B cell (primary cell): ENCODE measurements around the gene CCDC137. TPM values are rescaled to one million over a fixed set of nuclear protein-coding genes. Genes with fewer than 3 reads are reported as not detected.

Source experiments
- ATAC-seq: fragments of 200-7000 bp; cut with Tn5 transposase; one replicate; pipeline ENCODE4 v1.10.0; 2021; ENCODE audit warnings: low read depth, mild to moderate bottlenecking, moderate number of reproducible peaks, moderate library complexity
- CTCF ChIA-PET: fragments of 350-600 bp; sonication (Branson Sonifier 250); formaldehyde crosslinking; loops from one replicate; lab custom pipeline; 2021; ENCODE audit warnings: antibody characterized with exemption, inconsistent platforms; lab: Charles Lee
- POLR2A ChIA-PET: fragments of 350-600 bp; sonication (Branson Sonifier 250); formaldehyde crosslinking; loops from one replicate; lab custom pipeline; 2021; ENCODE audit warnings: antibody characterized with exemption; lab: Charles Lee
- DNase-seq: peaks from one replicate; pipeline ENCODE4 v3.0.0; 2013
- H2AFZ ChIP-seq: 2 replicates; pipeline ENCODE4 v1.6.1; 2012; ENCODE audit warnings: mild to moderate bottlenecking, low read depth, low read length; ENCODE audit not compliant: insufficient read depth, poor library complexity, severe bottlenecking
- H3K27ac ChIP-seq, 2 donors: 1 replicate in 1 of 2; 2 replicates in 1 of 2; pipeline ENCODE4 v1.5.1; 2012 to 2013; ENCODE audit warnings: low read length in 2 of 2, mild to moderate bottlenecking in 2 of 2, moderate library complexity in 1 of 2
- H3K27me3 ChIP-seq, 4 experiments: fragments of 200-600 bp in 1 of 4; sonication (generic) in 1 of 4; replicated peaks in 1 of 4; 1 replicate in 2 of 4; 2 replicates in 2 of 4; pipeline versions ENCODE4 v1.6.1 to v1.7.0; 2013 to 2016; ENCODE audit warnings: low read length in 3 of 4, mild to moderate bottlenecking in 2 of 4, mixed read lengths in 1 of 4, moderate library complexity in 1 of 4; ENCODE audit not compliant: insufficient read depth in 4 of 4, control insufficient read depth in 3 of 4; ENCODE audit errors: control extremely low read depth in 1 of 4
- H3K36me3 ChIP-seq, 2 experiments: replicated peaks in 1 of 2; 1 replicate in 1 of 2; 2 replicates in 1 of 2; pipeline versions ENCODE4 v1.6.1 to v1.7.1; 2013; ENCODE audit warnings: low read length in 1 of 2; ENCODE audit not compliant: insufficient read depth in 2 of 2, control insufficient read depth in 1 of 2; ENCODE audit errors: control extremely low read depth in 1 of 2, extremely low read depth in 1 of 2
- H3K4me1 ChIP-seq, 2 donors: fragments of 200-600 bp in 1 of 2; sonication (generic) in 1 of 2; 1 replicate in 1 of 2; 2 replicates in 1 of 2; pipeline versions ENCODE4 v1.5.1 to v1.6.1; 2013 to 2017; ENCODE audit warnings: low read length in 2 of 2; ENCODE audit not compliant: control insufficient read depth in 2 of 2, insufficient read depth in 2 of 2
- H3K4me2 ChIP-seq: replicated peaks from 2 replicates; pipeline ENCODE3; 2012; ENCODE audit warnings: mild to moderate bottlenecking, low read depth, low read length; ENCODE audit not compliant: poor library complexity, severe bottlenecking
- H3K4me3 ChIP-seq, 5 experiments: fragments of 200-600 bp in 1 of 5; sonication (generic) in 1 of 5; 1 replicate in 3 of 5; 2 replicates in 2 of 5; pipeline versions ENCODE4 v1.5.1 to v1.7.0; 2011 to 2016; ENCODE audit warnings: low read length in 4 of 5, mild to moderate bottlenecking in 4 of 5, low read depth in 2 of 5, control low read depth in 1 of 5, moderate library complexity in 1 of 5; ENCODE audit not compliant: insufficient read depth in 1 of 5; ENCODE audit errors: control extremely low read depth in 1 of 5, extremely low read depth in 1 of 5
- H3K79me2 ChIP-seq: fragments of 200-600 bp; sonication (generic); one replicate; pipeline ENCODE4 v1.6.0; 2016; ENCODE audit warnings: low read length; ENCODE audit not compliant: control insufficient read depth, insufficient read depth
- H3K9ac ChIP-seq: fragments of 200-600 bp; sonication (generic); 2 replicates; pipeline ENCODE4 v1.6.1; 2017; ENCODE audit warnings: mild to moderate bottlenecking, low read length, moderate library complexity
- H3K9me3 ChIP-seq, 3 donors: one replicate each; pipeline versions ENCODE4 v1.6.1 to v1.7.1; 2013; ENCODE audit warnings: low read length in 2 of 3; ENCODE audit not compliant: control insufficient read depth in 2 of 3, insufficient read depth in 1 of 3; ENCODE audit errors: control extremely low read depth in 1 of 3
- H4K20me1 ChIP-seq: 2 replicates; pipeline ENCODE4 v1.6.0; 2012; ENCODE audit warnings: mild to moderate bottlenecking, low read length; ENCODE audit not compliant: insufficient read depth, control insufficient read depth, poor library complexity, severe bottlenecking
- H3K27ac Mint-ChIP-seq: one replicate; pipeline ENCODE4 v1.8.0; 2021; ENCODE audit warnings: mixed read lengths
- H3K27me3 Mint-ChIP-seq: one replicate; pipeline ENCODE4 v1.8.0; 2021; ENCODE audit warnings: mixed read lengths
- H3K4me1 Mint-ChIP-seq: one replicate; pipeline ENCODE4 v1.8.0; 2021; ENCODE audit warnings: mixed read lengths
- H3K4me3 Mint-ChIP-seq: one replicate; pipeline ENCODE4 v1.8.0; 2021; ENCODE audit warnings: mixed read lengths
- H3K9me3 Mint-ChIP-seq: one replicate; pipeline ENCODE4 v1.8.0; 2022; ENCODE audit warnings: mixed read lengths; ENCODE audit not compliant: insufficient read depth
- EZH2 ChIP-seq: IDR thresholded peaks from 2 replicates; pipeline ENCODE4 v1.6.1; 2012; ENCODE audit warnings: borderline replicate concordance, low read depth, mild to moderate bottlenecking, moderate library complexity, low read length; ENCODE audit not compliant: insufficient read depth, poor library complexity, severe bottlenecking
- WGBS: methylation state at CpG from one replicate; pipeline ENCODE4 v1.1.5; 2013; ENCODE audit warnings: missing lambda C conversion rate; ENCODE audit not compliant: insufficient coverage; 5-methylcytosine and 5-hydroxymethylcytosine counted together
- intact Hi-C: fragments of 100-400 bp; cut with micrococcal nuclease; formaldehyde crosslinking; loops from one replicate; pipeline ENCODE4 v1.10.0; 2022
- polyA plus RNA-seq: library from polyadenylated mRNA; depleted of rRNA; stranded (reverse); fragments of >200 nt; gene quantifications from 2 replicates; pipeline ENCODE4 v1.2.3, GENCODE V29; 2012
- total RNA-seq, 2 donors: library from RNA; stranded (reverse); fragments of 120-200 nt in 1 of 2; gene quantifications; 1 replicate in 1 of 2; 2 replicates in 1 of 2; pipeline versions ENCODE4 v1.2.3 to v1.2.4, GENCODE V29; 2013 to 2022
- TF ChIP-seq, protein P1 (sequence below): fragments of 200-600 bp; IDR thresholded peaks from one replicate; pipeline ENCODE4 v1.8.0; 2022; ENCODE audit warnings: antibody characterized with exemption, mild to moderate bottlenecking

CCDC137 gene
- total and polyA plus RNA-seq, 2 donors (not counting 1 experiment from before 2014, with no cell fraction given), result 18.8 to 36.0 TPM

- intact Hi-C loops, result no loop called here
- POLR2A ChIA-PET, result no interaction called here
- Histone ChIP-seq H3K9me3 (no peaks in the 10 kb centered on the region), H2AFZ (no peak overlapping the region), H4K20me1 (no peaks in the 10 kb centered on the region), H3K27me3 (peaks cover 0 to 3% (median 0%) of the 10 kb centered on the region in 4 experiments), H3K4me3 (no peak overlapping the region), H3K9ac (no peak overlapping the region), H3K36me3 (peaks cover 0 to 10% of the 10 kb centered on the region in 2 experiments), H3K27ac (no peak overlapping the region), H3K4me1 (peaks cover 24 to 35% of the 10 kb centered on the region in 2 donors), H3K4me2 (no peak overlapping the region), H3K79me2 (peaks cover 16% of the 10 kb centered on the region)
- ATAC-seq (no peak), DNase-seq (no peak)
- Mint-ChIP-seq H3K27me3 (no peaks in the 10 kb centered on the region), H3K4me1 (peaks cover 28% of the 10 kb centered on the region), H3K27ac (no peak overlapping the region), H3K9me3 (no peaks in the 10 kb centered on the region), H3K4me3 (no peak overlapping the region)
- 95% methylated on average over 25 of the region's 25 CpGs for WGBS
- CTCF ChIA-PET, result no interaction called here
- no peak for TF ChIP-seq EZH2
- TF ChIP-seq, protein P1, sequence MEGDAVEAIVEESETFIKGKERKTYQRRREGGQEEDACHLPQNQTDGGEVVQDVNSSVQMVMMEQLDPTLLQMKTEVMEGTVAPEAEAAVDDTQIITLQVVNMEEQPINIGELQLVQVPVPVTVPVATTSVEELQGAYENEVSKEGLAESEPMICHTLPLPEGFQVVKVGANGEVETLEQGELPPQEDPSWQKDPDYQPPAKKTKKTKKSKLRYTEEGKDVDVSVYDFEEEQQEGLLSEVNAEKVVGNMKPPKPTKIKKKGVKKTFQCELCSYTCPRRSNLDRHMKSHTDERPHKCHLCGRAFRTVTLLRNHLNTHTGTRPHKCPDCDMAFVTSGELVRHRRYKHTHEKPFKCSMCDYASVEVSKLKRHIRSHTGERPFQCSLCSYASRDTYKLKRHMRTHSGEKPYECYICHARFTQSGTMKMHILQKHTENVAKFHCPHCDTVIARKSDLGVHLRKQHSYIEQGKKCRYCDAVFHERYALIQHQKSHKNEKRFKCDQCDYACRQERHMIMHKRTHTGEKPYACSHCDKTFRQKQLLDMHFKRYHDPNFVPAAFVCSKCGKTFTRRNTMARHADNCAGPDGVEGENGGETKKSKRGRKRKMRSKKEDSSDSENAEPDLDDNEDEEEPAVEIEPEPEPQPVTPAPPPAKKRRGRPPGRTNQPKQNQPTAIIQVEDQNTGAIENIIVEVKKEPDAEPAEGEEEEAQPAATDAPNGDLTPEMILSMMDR, result no peak
Observed at GRCh38 chr17:81707725-81708646, 41.4 kb downstream of the CCDC137 start.

GRCh38 chr17:81708739-81709185, 42.2 kb downstream of the CCDC137 start:
- DNase-seq, result no peak
- no peak for TF ChIP-seq EZH2
- TF ChIP-seq, protein P1, result no peak

More at GRCh38 chr17:81708739-81709185, 42.2 kb downstream of the CCDC137 start:
- Histone ChIP-seq H3K27me3 (peaks cover 0 to 3% (median 0%) of the 10 kb centered on the region in 4 experiments), H3K36me3 (peaks cover 0 to 10% of the 10 kb centered on the region in 2 experiments), H3K9me3 (no peaks in the 10 kb centered on the region), H3K79me2 (peaks cover 9% of the 10 kb centered on the region), H3K4me1 (peaks cover 23 to 35% of the 10 kb centered on the region in 2 donors), H3K27ac (no peak overlapping the region), H4K20me1 (no peaks in the 10 kb centered on the region), H2AFZ (no peak overlapping the region), H3K4me3 (no peak overlapping the region), H3K9ac (no peak overlapping the region), H3K4me2 (no peak overlapping the region)
- Mint-ChIP-seq H3K4me1 (peaks cover 25% of the 10 kb centered on the region), H3K9me3 (no peaks in the 10 kb centered on the region), H3K4me3 (no peak overlapping the region), H3K27me3 (no peaks in the 10 kb centered on the region), H3K27ac (no peak overlapping the region)
- WGBS, result 95% methylated on average over 16 of the region's 17 CpGs
- intact Hi-C loops, result no loop called here
- no peak for ATAC-seq
- POLR2A ChIA-PET, result no interaction called here
- CTCF ChIA-PET, result no interaction called here
